Peyer's patch (tissue), 4 donors: ENCODE data around the gene CDK5. TPM values are rescaled to one million over a fixed set of nuclear protein-coding genes. Genes with fewer than 3 reads are reported as not detected.
A peak's percentile ranks its signal among the peaks of the same experiment; 100 is the strongest.

ENCODE experiments used
- DNase-seq, 3 donors: peaks; one replicate each; pipeline ENCODE4 v3.0.0-alpha.2; 2017 to 2019
- H3K27ac ChIP-seq, 4 donors: fragments of 200-600 bp; sonication (generic); one replicate each; pipeline ENCODE4 v1.5.1; 2016 to 2019
- H3K27me3 ChIP-seq, 2 donors: fragments of 200-600 bp; sonication (generic); one replicate each; pipeline ENCODE4 v1.5.1; 2019
- H3K36me3 ChIP-seq, 3 donors: fragments of 200-600 bp; sonication (generic); one replicate each; pipeline ENCODE4 v1.5.1; 2016 to 2019
- H3K4me1 ChIP-seq, 4 donors: fragments of 200-600 bp; sonication (generic); one replicate each; pipeline ENCODE4 v1.5.1; 2016 to 2019
- H3K4me3 ChIP-seq, 4 donors: fragments of 200-600 bp; sonication (generic); 1 replicate in 3 of 4; 2 replicates in 1 of 4; pipeline ENCODE4 v1.5.1; 2016 to 2019; ENCODE audit warnings: mild to moderate bottlenecking in 1 of 4
- H3K9me3 ChIP-seq, 4 donors: fragments of 200-600 bp; sonication (generic); one replicate each; pipeline ENCODE4 v1.5.1; 2016 to 2019; ENCODE audit warnings: mild to moderate bottlenecking in 1 of 4
- POLR2A ChIP-seq, 2 donors: fragments of 450-650 bp; IDR thresholded peaks; one replicate each; pipeline ENCODE4 v1.5.1; 2017; ENCODE audit warnings: antibody characterized with exemption in 2 of 2, mild to moderate bottlenecking in 2 of 2, moderate library complexity in 2 of 2
- total RNA-seq, 4 donors: library from RNA; depleted of rRNA; stranded (reverse); fragments of >200 nt; gene quantifications; one replicate each; pipeline ENCODE4 v1.1.0, GENCODE V29; 2016
- TF ChIP-seq, protein P1 (sequence below), 6 experiments: fragments of 450-650 bp in 4 of 6; fragments of 200-600 bp in 2 of 6; sonication (generic) in 1 of 6; IDR thresholded peaks; one replicate each; pipeline ENCODE4 v1.5.1; 2017 to 2019; ENCODE audit warnings: antibody characterized with exemption in 6 of 6, mild to moderate bottlenecking in 3 of 6, moderate library complexity in 1 of 6

The CDK5 gene
- total RNA-seq, 4 donors from 2014 or later: 6.9 to 15.4 (median 13.8) TPM

DNA sequence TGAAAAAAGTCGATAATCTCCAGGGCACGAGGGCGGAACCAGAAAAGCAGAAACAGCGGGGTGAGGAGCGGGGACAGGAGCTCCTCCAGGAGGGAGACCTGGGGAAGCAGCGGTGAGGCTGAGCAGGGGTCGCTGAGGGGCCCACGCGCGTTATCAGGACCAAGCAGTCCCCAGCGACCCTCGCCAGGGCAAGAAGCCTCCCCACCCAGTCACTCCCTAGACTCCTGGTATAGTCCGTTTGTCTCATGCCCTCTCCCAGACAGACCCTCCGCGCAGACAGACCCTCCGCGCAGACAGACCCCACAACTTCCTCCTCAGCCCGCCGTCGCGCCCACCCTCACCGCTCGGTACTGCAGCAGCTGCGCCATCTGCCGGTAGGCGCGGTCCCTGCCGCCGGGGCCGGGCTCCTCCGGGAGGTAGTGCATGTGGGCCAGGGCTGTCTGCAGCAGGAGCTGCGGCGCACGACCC is 39.7 kb downstream of the CDK5 start:
- Histone ChIP-seq H3K9me3 (no peaks in the 10 kb centered on the region), H3K4me3 (peak overlapping the region in 3 of 4 donors; percentile 36 to 43 (median 41))

DNA sequence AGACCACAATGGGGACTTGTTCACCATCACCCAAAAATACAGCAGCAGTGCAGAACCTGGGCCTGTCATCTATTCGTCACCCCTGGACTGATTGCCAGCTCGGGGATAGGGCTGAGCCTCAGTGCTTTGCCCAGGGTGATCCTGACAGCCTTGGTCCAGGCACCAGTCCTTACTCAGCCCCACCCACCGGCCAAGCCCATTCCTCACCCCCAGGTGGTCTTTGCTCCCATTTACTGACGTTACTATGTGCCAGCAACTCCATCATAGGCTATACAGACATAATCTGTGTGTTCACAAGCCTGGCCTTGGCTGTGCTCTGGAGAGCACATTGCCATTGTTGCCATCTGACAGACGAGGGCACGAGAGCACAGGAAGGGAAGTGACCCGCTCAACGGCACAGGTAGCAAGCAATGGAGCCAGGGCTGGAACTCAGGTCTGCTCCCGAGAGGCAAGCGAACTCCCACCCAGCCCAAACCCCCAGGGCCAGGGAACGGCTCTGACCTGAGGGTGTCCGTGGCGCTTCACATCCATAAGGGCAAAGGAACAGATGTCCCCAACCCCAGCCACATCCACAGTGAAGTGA is 40.2 kb downstream of the CDK5 start:
- H3K9me3 ChIP-seq: no peaks in the 10 kb centered on the region
- H3K27me3 ChIP-seq: no peaks in the 10 kb centered on the region
- peak overlapping the region in 1 of 4 donors; percentile 43 for H3K4me3 ChIP-seq
- H3K36me3 ChIP-seq: no peaks in the 10 kb centered on the region
- TF ChIP-seq POLR2A (IDR thresholded peaks at IDR 0.05): no peak
- TF ChIP-seq, protein P1, sequence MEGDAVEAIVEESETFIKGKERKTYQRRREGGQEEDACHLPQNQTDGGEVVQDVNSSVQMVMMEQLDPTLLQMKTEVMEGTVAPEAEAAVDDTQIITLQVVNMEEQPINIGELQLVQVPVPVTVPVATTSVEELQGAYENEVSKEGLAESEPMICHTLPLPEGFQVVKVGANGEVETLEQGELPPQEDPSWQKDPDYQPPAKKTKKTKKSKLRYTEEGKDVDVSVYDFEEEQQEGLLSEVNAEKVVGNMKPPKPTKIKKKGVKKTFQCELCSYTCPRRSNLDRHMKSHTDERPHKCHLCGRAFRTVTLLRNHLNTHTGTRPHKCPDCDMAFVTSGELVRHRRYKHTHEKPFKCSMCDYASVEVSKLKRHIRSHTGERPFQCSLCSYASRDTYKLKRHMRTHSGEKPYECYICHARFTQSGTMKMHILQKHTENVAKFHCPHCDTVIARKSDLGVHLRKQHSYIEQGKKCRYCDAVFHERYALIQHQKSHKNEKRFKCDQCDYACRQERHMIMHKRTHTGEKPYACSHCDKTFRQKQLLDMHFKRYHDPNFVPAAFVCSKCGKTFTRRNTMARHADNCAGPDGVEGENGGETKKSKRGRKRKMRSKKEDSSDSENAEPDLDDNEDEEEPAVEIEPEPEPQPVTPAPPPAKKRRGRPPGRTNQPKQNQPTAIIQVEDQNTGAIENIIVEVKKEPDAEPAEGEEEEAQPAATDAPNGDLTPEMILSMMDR (IDR thresholded peaks at IDR 0.05): no peak
- peaks cover 6 to 38% (median 17%) of the 10 kb centered on the region in 4 donors for H3K4me1 ChIP-seq
- DNase-seq: no peak
- H3K27ac ChIP-seq: peak overlapping the region in 1 of 4 donors; percentile 3

More for the DNA sequence above, 39.7 kb downstream of the CDK5 start:
- H3K4me1 ChIP-seq: peaks cover 6 to 32% (median 17%) of the 10 kb centered on the region in 4 donors
- H3K36me3 ChIP-seq: no peaks in the 10 kb centered on the region
- DNase-seq: peak; percentile 75 to 89 (median 81)
- TF ChIP-seq, protein P1 (IDR thresholded peaks at IDR 0.05): peak; percentile 62 to 94 (median 86)
- no peak for TF ChIP-seq POLR2A (IDR thresholded peaks at IDR 0.05)
- H3K27me3 ChIP-seq: no peaks in the 10 kb centered on the region
- peak overlapping the region in 1 of 4 donors; percentile 3 for H3K27ac ChIP-seq

DNA sequence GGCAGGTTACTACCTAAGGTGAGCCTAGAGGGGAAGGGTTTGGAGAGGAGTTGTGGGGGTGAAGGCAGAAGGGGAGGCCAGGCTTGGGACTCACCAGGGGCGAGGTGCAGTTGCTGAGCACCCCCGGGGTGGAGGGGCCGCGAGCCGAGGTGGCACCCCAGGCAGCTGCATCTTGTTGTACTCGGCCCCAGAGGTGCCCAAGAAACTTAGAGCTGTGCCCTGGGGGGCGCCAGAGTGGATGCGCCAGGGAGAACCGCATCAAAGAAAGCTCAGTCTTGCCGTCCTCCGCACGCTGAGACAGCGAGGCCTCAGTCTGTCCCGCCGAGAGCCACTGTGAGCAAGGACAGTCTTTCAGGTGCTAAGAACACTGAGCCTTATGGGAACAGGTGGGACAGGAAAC is 40.8 kb downstream of the CDK5 start:
- no peak for TF ChIP-seq POLR2A (IDR thresholded peaks at IDR 0.05)
- TF ChIP-seq, protein P1 (IDR thresholded peaks at IDR 0.05): no peak
- Histone ChIP-seq H3K4me3 (no peak overlapping the region), H3K27me3 (no peaks in the 10 kb centered on the region), H3K4me1 (peaks cover 6 to 43% (median 17%) of the 10 kb centered on the region in 4 donors), H3K36me3 (no peaks in the 10 kb centered on the region), H3K27ac (no peak overlapping the region), H3K9me3 (no peaks in the 10 kb centered on the region)
- DNase-seq: no peak

DNA sequence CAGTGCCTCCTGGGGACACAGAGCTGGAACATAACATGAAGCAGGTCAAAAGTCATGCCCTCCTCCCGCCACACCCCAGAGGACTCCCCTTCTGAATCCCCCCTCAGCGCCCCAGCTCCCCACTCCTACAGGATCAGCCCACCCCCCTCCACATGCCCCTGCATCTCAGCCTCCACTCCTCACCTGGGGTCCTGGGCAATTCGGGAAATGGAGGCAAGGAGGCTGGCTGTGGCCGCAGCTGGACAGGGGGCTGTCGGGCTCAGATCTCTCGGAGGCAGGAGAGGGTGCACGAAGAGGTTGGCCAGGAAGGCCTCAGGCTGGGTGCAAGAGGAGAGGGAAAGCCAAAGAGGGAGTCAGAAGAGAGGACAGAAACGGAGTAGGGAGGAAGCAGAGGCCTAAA is 41.2 kb downstream of the CDK5 start:
- Histone ChIP-seq H3K4me3 (no peak overlapping the region), H3K27ac (no peak overlapping the region), H3K36me3 (no peaks in the 10 kb centered on the region), H3K27me3 (no peaks in the 10 kb centered on the region), H3K9me3 (no peaks in the 10 kb centered on the region), H3K4me1 (peaks cover 6 to 43% (median 17%) of the 10 kb centered on the region in 4 donors)
- no peak for TF ChIP-seq POLR2A (IDR thresholded peaks at IDR 0.05)
- TF ChIP-seq, protein P1 (IDR thresholded peaks at IDR 0.05): no peak
- DNase-seq: no peak

DNA sequence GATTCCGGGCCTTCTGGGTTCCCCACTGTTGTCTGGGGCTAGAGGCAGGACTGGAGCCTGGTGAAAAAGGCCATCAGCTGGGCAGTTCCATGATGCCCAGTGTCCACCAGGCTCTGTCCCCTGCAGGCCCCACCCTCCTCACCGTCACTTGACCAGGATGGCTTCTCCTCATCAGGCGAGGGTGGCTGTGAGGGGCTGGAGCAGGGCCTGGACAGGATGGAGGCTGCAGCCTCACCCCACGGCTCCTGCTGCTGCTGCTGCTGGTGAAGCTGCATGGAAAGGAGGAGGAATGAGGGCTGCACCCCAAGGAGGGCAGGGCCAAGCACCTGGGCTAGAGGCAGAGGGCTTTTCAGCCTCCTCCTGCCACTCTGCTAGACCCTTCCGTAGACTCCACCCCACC is 41.7 kb downstream of the CDK5 start:
- no peak overlapping the region for H3K27ac ChIP-seq
- H3K9me3 ChIP-seq: no peaks in the 10 kb centered on the region
- peaks cover 6 to 43% (median 17%) of the 10 kb centered on the region in 4 donors for H3K4me1 ChIP-seq
- DNase-seq: no peak
- H3K36me3 ChIP-seq: no peaks in the 10 kb centered on the region
- TF ChIP-seq POLR2A (IDR thresholded peaks at IDR 0.05): no peak
- TF ChIP-seq, protein P1 (IDR thresholded peaks at IDR 0.05): no peak
- H3K27me3 ChIP-seq: no peaks in the 10 kb centered on the region
- H3K4me3 ChIP-seq: no peak overlapping the region
